ENCODE measurements around the gene WDR91.
A peak's percentile ranks its signal among the peaks of the same experiment; 100 is the strongest.
"Not testable (repeated sequence)": the region's sequence is repeated elsewhere in the genome, so short reads cannot be mapped to it uniquely, and the experiment has no call there.

WDR91 gene

DNA sequence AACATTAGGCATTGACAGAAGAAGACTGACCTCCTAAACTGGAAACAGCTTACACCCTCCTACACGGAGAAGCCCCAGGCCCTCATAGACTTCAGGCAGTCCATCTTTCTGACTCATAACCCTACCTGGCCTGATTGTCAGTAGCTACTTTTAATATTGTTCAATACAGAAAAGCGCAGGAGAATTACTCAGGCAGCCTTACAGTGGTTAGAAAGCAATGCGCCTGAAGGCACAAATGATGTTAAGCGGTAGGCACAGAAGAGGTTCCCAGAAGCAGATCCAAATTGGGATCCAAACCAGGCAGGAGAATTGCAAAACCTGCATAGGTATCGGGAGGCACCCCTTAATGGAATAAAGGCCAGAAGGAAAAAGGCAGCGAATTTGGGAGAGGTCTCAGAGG, 35.4 kb downstream of the WDR91 start:
- DNase-seq = no peak

DNA sequence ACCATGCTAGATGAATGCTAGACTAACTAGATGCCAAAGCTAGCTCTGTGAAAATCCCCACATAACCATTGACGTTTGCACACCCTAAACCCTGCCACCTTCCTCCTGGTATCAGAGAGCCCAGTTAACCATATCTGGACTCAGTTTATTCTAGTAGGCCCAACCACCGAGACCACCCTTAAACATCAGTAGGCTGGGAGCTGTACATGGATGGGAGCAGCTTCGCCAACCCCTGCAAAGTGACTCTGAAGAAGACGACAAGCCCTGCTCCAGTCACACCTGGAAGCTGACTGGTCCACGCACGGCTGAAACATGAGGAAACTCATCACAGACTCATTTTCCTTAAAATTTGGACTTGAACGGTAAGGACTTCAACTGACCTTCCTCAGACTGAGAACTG, 36.4 kb downstream of the WDR91 start:
- no peak for DNase-seq

DNA sequence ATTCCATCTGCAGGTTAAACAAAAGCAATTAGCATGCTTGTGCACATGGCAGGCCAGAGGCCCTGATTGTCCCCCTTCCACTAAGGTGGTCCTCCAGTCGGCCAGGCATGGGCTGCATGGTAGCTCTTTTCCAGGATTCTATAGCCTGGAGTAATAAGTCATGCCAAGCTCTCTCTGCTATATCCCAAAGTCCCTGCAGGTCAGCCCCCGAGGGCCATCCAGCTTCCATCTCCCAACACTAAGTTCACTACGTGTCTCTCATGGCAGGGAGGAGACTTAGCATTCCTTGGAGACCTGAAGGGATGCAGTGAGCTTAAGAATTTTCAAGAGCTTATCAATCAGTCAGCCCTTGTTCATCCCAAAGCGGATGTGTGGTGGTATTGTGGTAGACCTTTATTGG, 37.4 kb downstream of the WDR91 start:
- DNase-seq = not testable (repeated sequence)

DNA sequence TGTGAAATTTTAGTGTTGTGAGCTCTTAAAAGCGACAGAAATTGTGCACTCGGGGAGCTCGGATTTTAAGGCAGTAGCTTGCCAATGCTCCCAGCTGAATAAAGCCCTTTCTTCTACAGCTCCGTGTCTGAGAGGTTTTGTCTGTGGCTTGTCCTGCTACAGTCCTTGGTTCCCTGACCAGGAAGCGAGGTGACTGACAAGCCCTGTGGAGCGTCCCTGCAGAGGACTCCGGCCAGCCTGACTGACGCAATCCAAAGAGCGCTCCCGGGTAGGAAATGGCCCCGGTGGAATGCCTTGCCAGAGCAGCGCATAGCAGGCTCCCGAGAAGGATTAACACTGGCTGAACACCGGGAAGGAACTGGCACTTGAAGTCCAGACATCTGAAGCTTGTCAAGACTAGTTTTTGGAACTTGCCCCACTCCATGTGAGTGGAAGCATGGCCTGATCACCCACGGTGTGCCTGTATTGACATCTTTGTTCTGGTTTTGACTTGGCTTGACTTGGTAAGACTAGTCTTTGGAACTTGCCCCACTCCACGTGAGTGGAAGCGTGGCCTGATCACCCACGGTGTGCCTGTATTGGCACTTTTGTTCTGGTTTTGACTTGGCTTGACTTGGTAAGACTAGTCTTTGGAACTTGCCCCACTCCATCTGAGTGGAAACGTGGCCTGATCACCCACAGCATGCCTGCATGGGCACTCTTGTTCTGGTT, 39.6 kb downstream of the WDR91 start:
- DNase-seq = not testable (repeated sequence)

DNA sequence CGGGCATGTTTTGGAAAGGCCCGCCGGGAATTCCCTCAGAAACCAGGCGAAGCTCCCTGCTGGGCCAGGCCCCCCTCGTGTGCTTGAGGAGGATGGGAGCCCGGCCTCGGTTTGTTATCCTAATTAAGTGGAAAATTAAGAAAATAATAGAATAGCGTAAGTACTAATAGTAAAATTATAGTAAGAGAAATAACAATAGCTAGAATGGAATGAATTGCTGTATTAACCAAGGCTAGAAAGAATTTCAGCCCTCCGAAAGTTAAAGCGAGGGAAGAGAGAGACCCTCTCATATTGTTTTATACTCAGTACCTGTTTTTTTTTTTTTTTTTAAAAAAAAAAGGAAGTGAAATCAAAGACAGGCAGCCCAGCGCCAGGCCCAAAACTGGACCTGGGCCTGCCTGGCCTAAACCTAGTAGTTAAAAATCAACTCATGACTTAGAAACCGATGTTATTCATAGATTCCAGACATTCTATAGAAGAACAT, 40.3 kb downstream of the WDR91 start:
- DNase-seq = not testable (repeated sequence)

DNA sequence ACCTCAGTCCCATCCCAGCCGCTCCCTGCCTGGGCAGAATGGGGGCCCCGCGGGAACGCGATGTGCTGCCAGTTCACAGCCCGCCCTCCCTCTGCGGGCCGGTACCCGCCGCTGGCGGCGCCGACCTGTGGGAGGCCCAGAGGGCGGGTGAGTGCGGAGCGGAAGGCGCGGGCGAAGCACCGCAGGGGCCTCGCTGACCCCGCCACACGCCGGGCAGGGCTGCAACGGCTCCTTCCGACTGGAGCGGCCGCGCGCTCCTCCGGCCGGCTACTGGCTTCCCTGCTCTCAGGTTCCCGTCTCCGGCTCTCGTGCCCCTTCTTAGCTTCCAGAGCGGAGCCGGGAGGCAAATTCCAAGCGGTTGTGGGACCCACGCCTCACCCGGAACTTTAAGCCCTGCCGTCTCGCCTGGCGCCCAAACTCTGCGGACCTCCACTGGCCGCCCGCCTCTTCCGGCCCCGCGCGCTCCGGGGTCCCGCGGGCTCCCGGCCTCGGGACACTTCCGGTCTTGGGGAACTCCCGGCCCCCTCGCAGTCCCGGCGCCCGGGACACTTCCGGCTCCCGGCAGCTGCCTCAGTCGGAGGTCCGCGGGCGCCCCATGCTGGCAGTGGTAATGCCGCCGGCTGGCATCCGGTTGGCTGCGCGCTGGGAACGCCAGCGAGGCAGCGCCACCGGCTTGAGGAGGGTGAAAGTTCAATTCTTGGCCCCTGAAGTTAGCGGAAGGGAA, 40.9 kb downstream of the WDR91 start, which contains the start of gene CYREN:
CYREN (minus strand) TSS at position 434 of the 724 bp plus-strand sequence. CDS start 1,785 bp downstream, outside the sequence.
- peak; percentile 87 for DNase-seq

DNA sequence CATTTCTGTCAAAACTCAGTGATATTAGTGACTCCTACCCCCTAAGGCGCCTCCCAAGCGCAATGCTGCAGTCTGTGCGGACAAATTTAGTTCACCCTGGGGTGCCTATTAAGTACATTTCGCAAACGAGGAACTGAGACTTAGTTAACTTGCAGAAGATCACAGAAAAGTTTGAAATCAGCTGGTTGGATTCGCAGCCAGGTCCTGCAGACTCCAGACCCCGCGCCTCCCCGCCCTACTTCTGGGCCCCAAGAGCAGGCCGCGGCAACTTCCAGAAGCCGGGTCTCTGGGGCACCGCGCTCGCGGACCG, 41.4 kb downstream of the WDR91 start:
- DNase-seq = no peak

DNA sequence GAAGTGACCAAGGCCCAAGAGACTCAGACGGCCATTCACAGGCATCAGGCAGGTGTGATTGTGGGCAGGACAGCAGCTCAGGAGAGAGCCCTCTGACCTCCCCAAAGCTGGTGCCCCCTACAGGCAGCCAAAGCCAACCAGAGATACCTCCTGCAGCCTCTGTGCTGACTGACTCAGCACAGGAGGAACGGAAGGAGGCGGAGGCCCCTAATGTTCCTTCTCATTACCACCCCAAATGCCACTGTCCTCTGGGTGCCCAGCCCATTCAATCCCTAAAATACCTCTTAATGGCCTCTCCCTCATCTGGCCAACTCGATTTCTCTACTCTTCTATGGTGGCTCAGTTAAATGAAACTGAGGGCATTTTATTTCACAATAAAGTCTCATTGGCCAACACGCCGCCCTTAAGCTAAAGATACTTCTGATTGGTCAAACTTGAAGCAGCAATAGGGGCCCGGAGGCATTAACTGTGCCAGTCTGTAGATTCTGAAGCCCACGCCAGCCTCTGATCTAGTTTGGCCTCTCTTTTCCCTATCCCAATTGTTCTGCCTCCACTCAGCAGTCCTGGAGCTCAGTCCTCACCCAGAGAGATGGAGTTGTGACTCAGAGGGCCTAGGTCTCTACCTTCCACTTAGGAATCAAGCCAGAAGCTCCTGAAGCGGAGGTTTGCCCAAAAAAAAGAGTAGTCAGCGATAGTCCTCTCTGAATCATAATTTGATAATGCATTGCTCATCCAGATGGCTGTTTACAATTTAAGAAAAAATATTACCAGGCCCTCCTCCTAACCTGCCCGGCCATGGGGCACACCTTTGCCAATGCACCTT, 42.0 kb downstream of the WDR91 start:
- DNase-seq = no peak

DNA sequence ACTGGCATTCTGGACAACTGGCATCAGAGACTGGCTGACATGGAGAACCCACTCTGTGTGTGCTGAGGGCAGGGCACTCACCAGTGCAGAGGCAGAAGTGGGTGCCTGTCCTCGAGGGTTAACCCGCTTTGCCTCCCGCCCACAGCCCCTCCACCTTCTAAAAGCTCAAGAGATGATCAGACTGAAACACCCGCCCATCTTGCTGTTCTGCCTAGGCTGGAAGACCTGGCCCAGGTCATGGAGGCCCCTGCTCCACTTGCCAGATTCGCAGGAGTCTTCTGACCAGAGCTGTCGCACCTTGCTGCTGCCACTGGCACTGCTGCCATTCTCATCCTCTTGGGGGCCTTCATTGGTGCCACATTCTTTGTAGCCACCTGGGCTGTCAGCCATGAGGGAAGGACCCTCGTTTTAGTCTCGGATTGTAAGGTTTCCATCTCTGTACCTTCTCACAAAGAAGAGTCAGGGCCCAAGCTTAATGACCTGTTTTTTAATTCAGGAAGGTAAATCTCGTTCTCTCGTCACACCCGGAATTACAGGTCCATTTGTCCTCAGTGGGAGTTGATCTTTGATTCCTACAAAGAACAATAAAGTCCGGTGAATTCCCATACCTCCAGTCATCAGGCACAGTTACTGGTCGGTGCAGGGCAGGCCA, 42.7 kb downstream of the WDR91 start:
- no peak for DNase-seq

DNA sequence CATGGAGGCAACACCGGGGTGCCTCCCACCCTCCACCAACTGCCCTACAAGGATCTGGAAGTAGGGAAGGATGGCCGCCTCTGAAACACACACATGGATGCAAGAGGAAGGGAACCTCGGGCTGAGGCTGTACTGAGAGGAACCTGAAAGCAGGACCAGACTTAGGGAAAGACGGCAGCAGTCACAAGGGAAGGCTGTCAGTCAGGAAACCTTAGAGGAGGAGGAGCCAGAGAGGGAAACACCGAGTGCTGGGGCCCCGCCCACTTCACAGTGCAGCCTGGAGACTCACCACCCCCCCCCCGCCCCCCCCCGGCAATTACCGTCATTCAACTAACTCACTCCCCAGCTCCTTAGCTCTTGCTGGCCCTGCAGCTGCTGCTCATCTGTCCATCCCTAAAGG, 43.3 kb downstream of the WDR91 start:
- no peak for DNase-seq

DNA sequence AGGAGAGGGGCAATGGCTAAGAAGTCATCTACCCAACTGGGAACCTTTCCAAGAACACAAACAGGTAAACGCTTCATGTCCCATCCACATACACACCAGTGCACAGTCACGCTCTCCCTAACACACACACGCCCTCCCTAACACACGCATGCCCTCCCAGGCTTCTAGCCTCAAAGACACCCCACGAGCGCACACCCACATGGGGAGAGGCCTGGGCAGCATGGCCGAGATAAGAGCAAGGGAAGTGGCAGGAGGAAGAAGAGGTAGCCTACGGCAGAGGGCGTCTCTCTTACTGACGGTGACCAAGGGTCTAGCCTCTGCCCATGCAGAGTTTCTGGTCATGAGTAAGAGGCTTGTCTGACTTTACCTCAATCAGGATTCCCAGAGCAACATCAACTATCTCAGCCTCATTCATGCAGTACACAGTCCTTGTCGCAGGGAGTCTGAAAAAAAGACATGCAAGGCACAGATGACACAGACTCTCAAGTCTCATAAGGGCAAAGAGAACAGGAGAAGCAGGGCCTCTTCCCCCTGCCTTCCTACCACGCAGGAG, 43.9 kb downstream of the WDR91 start:
- DNase-seq = no peak

DNA sequence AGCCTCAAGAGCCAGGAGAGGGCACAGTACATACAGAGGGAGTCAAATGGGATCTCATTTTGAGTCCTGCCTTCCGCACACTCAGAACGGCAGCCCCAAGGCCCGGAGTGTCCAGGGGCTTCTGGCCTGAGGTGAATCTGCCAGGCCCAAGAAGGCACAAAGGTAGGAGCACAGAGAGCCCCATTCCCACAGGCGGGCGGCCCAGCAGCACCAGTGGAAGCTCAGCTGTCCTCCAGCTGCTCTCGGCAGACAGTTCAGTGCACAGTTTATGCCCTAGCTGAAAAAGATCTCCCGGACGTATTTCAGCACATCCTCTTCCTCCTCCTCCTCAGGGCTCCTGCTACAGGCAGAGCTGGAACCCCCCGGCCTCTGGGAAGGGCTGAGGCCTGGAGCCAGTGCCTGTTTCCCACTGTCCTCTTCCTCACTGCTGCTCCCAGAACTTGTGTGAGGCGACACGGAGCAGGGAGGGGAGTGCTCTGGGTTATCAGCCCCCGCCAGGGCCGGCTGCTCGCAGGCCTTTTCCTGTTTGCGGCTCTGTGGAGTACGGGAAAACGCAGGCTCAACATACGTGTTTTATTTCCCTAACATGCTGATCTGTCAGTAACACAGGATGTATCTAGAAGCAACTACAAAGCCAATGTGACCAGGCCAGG, 44.9 kb downstream of the WDR91 start:
- no peak for DNase-seq

DNA sequence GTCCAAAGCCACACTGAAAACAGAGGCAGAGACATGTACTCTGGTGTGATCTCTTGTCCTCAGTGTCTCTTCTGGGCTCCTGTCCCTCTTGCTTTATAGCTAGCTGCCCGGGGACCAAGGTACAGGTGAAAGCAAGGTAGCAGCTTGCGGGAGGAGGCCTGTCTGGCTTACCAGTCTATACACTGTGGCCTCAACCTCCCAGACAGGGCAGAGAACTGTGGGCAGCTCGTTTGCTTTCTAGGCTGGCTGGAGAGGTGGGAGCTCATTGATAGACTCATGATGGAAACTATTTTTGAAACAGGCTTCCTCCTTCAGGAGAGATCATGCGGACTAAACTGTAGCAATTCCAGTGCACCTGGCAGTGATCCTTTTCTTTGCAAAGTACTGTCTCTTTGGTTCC, 45.5 kb downstream of the WDR91 start:
- no peak for DNase-seq

DNA sequence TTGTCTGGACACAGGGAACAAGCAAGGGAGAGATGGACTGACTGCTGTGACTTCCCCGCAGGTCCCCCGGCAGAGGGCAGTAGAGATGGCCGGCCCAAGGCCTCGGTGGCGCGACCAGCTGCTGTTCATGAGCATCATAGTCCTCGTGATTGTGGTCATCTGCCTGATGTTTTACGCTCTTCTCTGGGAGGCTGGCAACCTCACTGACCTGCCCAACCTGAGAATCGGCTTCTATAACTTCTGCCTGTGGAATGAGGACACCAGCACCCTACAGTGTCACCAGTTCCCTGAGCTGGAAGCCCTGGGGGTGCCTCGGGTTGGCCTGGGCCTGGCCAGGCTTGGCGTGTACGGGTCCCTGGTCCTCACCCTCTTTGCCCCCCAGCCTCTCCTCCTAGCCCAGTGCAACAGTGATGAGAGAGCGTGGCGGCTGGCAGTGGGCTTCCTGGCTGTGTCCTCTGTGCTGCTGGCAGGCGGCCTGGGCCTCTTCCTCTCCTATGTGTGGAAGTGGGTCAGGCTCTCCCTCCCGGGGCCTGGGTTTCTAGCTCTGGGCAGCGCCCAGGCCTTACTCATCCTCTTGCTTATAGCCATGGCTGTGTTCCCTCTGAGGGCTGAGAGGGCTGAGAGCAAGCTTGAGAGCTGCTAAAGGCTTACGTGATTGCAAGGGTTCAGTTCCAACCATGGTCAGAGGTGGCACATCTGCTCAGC, 46.8 kb downstream of the WDR91 start:
- no peak for DNase-seq

DNA sequence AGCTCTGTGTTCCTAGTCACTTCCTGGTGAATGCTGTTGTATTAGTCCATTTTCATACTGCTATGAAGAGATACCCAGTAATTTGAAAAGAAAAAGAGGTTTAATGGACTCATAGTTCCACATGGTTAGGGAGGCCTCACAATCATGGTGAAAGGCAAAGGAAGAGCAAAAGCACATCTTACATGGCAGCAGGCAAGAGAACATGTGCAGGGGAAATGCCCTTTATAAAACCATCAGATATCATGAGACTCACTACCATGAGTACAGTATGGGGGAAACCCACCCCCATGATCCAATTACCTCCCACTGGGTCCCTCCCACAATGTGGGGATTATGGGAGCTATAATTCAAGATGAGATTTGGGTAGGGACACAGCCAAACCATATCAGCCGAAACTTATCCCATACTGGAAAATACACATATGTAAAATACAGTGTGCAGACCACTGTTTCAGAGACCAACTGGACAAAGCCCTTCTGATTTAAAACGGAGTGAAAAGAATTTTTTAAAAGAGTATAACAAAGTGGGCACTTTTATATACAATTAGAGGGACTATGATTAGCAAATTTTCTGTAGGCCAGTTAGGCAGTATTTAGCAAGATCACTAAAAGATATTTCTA, 48.8 kb downstream of the WDR91 start:
- DNase-seq = no peak

DNA sequence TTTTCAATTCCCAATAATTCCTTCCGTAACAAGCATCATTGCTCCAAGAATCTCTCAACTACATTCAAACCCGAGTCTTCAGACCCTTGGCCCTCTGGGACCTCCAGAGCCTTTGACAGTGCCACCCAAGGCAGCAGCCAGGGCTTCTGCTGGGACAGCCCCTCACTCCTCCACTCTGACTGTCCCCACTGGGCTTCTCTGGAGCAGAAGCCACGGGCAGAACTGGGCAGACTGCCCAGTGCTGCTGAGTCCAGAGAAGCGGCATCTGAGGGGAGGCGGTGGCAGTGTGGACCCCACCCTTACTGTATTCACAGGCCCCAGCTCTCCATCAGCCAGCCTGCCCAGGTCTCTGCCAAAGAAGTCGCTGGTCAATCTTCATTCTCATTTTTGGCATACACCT, 49.7 kb downstream of the WDR91 start:
- DNase-seq = no peak

DNA sequence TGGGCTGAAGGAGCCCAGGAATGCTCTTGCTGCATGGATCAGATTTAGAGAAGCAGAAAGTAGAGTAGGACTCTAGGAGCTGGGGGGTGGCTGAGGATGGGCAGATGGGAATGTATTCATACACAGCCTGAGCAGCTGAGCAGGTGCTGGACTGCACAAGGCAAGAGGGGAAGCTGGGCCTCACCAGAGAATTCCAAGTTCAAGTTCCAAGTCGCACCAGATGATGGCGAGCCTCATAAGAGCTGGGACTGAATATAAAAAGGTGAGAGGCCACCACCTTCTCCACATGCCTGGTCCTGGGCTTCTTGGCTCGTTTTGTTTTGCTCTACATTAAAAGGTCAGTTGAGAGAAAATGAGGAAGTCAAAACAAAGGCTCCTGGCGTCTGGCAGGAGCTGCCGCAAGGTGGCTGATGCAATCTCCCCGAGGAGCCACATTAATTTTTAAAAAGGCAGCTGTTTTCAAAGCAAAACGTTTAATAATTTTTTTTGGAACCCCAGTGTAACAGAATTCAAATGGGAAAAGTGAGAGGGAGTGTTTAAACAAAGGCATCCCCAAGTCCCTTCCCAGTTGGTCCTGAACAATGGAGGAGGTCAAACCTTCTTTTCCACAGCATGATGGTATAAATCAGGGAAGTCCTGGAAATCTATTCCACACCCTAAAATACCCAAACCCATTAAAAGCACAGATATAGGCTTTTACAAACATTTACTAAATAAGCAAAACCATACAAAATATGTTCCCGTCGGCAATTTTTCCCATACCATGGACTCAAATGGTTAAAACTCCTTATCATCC, 50.3 kb downstream of the WDR91 start:
- no peak for DNase-seq

DNA sequence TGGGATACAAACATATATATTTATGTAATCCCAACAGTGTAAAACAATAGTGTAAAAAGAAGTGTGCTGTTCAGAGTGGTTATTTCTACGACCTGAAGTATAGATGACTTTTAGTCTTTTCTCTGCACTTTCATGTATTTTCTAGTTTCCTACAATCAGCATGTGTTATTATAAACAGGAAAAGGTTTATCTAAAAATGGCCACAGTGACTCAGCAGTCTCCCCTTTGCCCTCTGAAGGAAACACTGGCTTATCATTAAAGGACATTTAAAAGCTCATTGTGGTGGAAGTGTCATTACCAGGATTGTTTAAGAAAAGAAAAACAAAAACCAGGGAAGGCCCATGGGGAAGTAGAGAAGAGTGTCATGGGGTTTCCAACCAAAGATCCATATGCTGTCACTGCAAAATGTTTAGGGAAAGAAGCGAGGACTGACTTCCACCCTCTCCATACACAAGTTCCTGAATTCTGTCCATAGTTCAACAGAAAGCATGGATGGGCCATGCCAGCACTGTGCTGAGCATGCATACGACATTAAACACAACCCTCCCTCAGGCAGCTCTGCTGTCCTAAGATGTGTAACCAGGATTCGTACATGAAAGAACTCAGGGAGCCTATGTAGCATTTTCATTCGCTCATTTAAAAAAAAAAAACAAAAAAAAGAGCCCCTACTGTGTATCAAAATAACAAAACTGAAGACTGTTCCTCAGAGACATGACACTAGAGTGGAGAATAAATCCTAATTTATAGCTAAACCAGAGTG, 51.0 kb downstream of the WDR91 start:
- no peak for DNase-seq

DNA sequence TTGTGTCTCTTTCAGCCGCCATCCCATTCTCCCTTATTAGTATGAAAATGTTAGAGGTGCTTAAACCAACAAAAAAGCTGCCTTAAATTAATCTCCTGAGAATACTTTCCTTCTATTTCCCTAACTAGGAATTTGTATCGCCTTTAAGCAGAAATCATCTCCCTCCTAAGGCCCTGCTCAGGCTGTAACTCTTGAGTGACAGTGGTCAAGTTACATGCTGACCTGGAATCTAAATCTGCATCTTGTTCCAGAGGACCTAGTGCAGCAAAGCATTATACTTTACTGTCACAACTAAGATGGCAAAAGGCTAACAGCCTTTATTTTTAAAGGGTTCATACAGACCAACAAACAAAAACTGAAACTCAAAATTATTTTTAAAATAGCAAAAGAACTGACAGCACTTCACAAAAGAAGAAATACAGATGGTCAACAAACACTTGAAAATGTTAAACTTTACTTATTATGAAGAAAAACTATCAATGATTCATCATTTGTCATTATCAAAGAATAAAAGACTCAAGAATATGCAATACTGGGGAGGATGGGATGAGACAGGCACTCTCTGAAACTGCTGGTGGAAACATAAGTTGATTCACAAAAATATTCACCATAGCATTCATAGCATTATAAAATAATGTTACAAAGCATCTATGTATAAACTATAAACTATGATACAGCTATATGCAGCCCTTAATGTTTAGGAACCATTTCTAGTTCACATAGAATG, 51.8 kb downstream of the WDR91 start:
- no peak for DNase-seq

All from NCI-H510A (cell line).